Heart left ventricle (tissue), 16 donors: ENCODE results near the gene RESP18. TPM values are rescaled to one million over a fixed set of nuclear protein-coding genes. Genes with fewer than 3 reads are reported as not detected.

Source experiments
- ATAC-seq, 4 donors: fragments of 200-7000 bp; cut with Tn5 transposase; one replicate each; pipeline ENCODE4 v1.9.1; 2020 to 2022; ENCODE audit warnings: moderate library complexity in 4 of 4, mild to moderate bottlenecking in 3 of 4, moderate number of reproducible peaks in 1 of 4
- DNase-seq, 5 donors: peaks; one replicate each; pipeline ENCODE4 v3.0.0-alpha.2; 2020
- H3K27ac ChIP-seq, 12 donors: fragments of 200-600 bp; sonication (generic) in 4 of 12; one replicate each; pipeline versions ENCODE4 v1.5.0 to v1.8.0; 2016 to 2022; ENCODE audit warnings: mild to moderate bottlenecking in 2 of 12
- H3K27me3 ChIP-seq, 9 donors: fragments of 200-600 bp; sonication (generic) in 2 of 9; one replicate each; pipeline versions ENCODE4 v1.5.1 to v1.8.0; 2016 to 2022; ENCODE audit warnings: mild to moderate bottlenecking in 3 of 9
- H3K36me3 ChIP-seq, 9 donors: fragments of 200-600 bp; sonication (generic) in 2 of 9; one replicate each; pipeline versions ENCODE4 v1.5.0 to v1.8.0; 2018 to 2022; ENCODE audit warnings: mild to moderate bottlenecking in 2 of 9
- H3K4me1 ChIP-seq, 12 donors: fragments of 200-600 bp; sonication (generic) in 4 of 12; one replicate each; pipeline versions ENCODE4 v1.5.0 to v1.8.0; 2016 to 2022; ENCODE audit warnings: mild to moderate bottlenecking in 3 of 12
- H3K4me3 ChIP-seq, 12 donors: fragments of 200-600 bp; sonication (generic) in 4 of 12; one replicate each; pipeline versions ENCODE4 v1.5.0 to v1.8.0; 2017 to 2022; ENCODE audit warnings: mild to moderate bottlenecking in 9 of 12, moderate library complexity in 4 of 12
- H3K9me3 ChIP-seq, 12 donors: fragments of 200-600 bp; sonication (generic) in 4 of 12; one replicate each; pipeline versions ENCODE4 v1.5.0 to v1.8.0; 2016 to 2022; ENCODE audit warnings: mild to moderate bottlenecking in 1 of 12
- POLR2A ChIP-seq, 2 donors: fragments of 450-650 bp; IDR thresholded peaks; one replicate each; pipeline ENCODE4 v1.6.1; 2017; ENCODE audit warnings: antibody characterized with exemption in 2 of 2, mild to moderate bottlenecking in 2 of 2, moderate library complexity in 2 of 2
- WGBS, 4 donors: extraction: QIAGEN DNeasy Blood & Tissue Kit in 2 of 4; methylation state at CpG; one replicate each; pipeline versions ENCODE4 v1.1.5 to v1.1.7; 2013 to 2018; 5-methylcytosine and 5-hydroxymethylcytosine counted together
- intact Hi-C, 10 donors: fragments of 100-400 bp; cut with DNase I; formaldehyde crosslinking; loops; one replicate each; pipeline versions ENCODE4 v1.11.1 to v1.14.2; 2022
- polyA plus RNA-seq, 2 donors: library from polyadenylated mRNA; stranded (reverse); fragments of 200-250 nt; gene quantifications; one replicate each; pipeline ENCODE4 v1.2.3, GENCODE V29; 2013
- total RNA-seq, 9 donors: library from RNA; depleted of rRNA in 2 of 9; stranded (reverse); fragments of >200 nt in 2 of 9; fragmentation: NEBNext Ultra II Directional in 3 of 9; extraction: Animal tissue kit (Norgen Biotek cat#: 25700) in 3 of 9; gene quantifications; one replicate each; pipeline versions ENCODE4 v1.1.0 to v1.2.4, GENCODE V29; 2016 to 2023
- TF ChIP-seq, protein P1 (sequence below), 12 donors: fragments of 200-600 bp; sonication (generic) in 4 of 12; IDR thresholded peaks; one replicate each; pipeline versions ENCODE4 v1.5.0 to v1.8.0; 2018 to 2022; ENCODE audit warnings: antibody characterized with exemption in 12 of 12, mild to moderate bottlenecking in 5 of 12
- donor health status: ischemic (EF 13 %, LVEDD 7.1; RV severe dilation, severe dysfunction).
- donor health status: healthy with polysubstance abuse.
- donor health status: DM: no; HTN: yes; CAD: no.
- donor health status: DM: no; HTN: no; CAD: no.
- donor health status: ischemic (EF 25% LVEDD 6.9; RV normal size, moderate dysfunction).
- donor health status: ischemic (EF 25% LVEDD 5.7; RV mildly dilated, moderate dysfunction).
- donor health status: healthy.
- donor health status: DM: yes; HTN: yes; CAD: no.
- donor health status: ischemic (EF 35%, LVEDD 5.7; RV mildly dilated, moderate dysfunction).
- donor health status: nonischemic (EF 11% LVEDD 7.7; RV severe dilation, severe dysfunction).
- donor health status: DM: yes; HTN: yes; CAD: no.
- donor health status: PGD.
- donor health status: ischemic (EF 29% LVEDD 5.4; RV normal size, mild dysfunction).
- donor health status: nonischemic (EF 23%, LVEDD 6.1; RV moderate dilation, normal function).

The RESP18 gene
- total and polyA plus RNA-seq, 11 donors: not detected

DNA sequence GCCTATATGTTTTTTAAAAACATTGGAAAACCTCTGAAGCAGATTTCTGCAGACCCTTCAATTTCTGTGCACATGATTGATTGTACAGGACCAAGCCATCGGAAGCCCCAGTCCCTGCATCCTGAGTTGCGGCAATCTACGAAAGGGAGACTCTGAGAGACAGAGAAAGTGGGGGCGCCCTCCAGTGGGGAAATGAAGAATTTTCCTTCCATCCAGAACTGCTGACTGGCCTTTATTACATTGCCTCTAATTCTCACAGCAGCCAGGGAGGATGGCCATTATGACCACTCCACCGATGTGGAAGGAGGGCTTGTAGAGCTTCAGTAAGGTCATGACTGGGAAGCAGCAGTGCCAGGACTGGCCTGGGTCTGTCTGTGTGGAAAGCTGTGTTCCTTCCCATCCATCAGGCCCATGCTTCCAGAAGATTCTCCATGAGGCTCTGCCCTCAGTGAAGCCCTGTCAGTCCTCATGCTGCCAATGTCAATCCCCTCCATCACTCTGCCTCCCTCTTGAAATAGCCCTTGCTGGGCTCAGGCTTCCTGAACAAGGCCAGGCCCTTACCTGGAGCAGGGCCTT lies 20.0 kb upstream of the RESP18 start:
- peaks cover 0 to 54% (median 20%) of the 10 kb centered on the region in 9 donors for H3K27me3 ChIP-seq
- DNase-seq: peak in 4 of 5 donors; percentile 25 to 45 (median 40)
- TF ChIP-seq, protein P1, sequence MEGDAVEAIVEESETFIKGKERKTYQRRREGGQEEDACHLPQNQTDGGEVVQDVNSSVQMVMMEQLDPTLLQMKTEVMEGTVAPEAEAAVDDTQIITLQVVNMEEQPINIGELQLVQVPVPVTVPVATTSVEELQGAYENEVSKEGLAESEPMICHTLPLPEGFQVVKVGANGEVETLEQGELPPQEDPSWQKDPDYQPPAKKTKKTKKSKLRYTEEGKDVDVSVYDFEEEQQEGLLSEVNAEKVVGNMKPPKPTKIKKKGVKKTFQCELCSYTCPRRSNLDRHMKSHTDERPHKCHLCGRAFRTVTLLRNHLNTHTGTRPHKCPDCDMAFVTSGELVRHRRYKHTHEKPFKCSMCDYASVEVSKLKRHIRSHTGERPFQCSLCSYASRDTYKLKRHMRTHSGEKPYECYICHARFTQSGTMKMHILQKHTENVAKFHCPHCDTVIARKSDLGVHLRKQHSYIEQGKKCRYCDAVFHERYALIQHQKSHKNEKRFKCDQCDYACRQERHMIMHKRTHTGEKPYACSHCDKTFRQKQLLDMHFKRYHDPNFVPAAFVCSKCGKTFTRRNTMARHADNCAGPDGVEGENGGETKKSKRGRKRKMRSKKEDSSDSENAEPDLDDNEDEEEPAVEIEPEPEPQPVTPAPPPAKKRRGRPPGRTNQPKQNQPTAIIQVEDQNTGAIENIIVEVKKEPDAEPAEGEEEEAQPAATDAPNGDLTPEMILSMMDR (IDR thresholded peaks at IDR 0.05): peak; percentile 26 to 69 (median 50)
- TF ChIP-seq POLR2A (IDR thresholded peaks at IDR 0.05): no peak

DNA sequence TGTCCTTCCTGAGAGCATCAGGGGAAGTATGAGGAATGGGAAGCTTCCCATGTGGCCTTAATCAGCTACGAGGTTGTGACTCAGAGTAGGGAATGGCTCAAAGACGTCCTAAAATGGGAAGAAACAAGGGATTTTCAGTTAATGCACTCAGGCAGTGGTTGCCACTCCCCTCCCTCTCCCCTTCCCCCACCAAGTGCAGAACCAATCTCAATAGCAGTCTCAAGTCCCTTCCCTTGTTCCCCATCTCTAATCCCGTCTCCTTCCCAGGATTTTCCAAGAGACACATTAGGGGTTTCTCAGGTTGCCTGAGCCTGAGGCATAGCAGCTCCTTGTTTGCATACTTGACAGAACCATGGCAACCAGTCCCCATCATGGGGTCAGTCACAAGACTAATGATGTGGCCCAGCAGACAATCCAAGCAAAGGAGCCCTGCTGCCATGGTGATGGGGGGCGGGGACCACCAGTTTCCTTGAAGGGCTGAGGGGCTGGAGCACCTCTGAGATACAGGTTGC lies 18.2 kb upstream of the RESP18 start:
- no peak overlapping the region for H3K27ac ChIP-seq
- H3K27me3 ChIP-seq: peaks cover 0 to 38% (median 7%) of the 10 kb centered on the region in 9 donors
- H3K36me3 ChIP-seq: no peaks in the 10 kb centered on the region
- intact Hi-C loops: no loop called here
- DNase-seq (no peak), ATAC-seq (no peak)
- no peaks in the 10 kb centered on the region for H3K9me3 ChIP-seq
- H3K4me3 ChIP-seq: no peak overlapping the region
- no peaks in the 10 kb centered on the region for H3K4me1 ChIP-seq
- TF ChIP-seq, protein P1 (IDR thresholded peaks at IDR 0.05): no peak
- TF ChIP-seq POLR2A (IDR thresholded peaks at IDR 0.05): no peak
- 40 to 53% (median 51%) methylated on average over 4 of the region's 4 CpGs for WGBS, 4 donors

More for the DNA sequence above, 20.0 kb upstream of the RESP18 start:
- no peaks in the 10 kb centered on the region for H3K36me3 ChIP-seq
- 6 to 21% (median 10%) methylated on average over 5 of the region's 5 CpGs for WGBS, 4 donors
- intact Hi-C loops: no loop called here
- peaks cover 0 to 5% (median 0%) of the 10 kb centered on the region in 12 donors for H3K4me1 ChIP-seq
- H3K4me3 ChIP-seq: no peak overlapping the region
- H3K9me3 ChIP-seq: no peaks in the 10 kb centered on the region
- ATAC-seq: peak in 3 of 4 donors; percentile 49 to 61 (median 58)
- no peak overlapping the region for H3K27ac ChIP-seq

DNA sequence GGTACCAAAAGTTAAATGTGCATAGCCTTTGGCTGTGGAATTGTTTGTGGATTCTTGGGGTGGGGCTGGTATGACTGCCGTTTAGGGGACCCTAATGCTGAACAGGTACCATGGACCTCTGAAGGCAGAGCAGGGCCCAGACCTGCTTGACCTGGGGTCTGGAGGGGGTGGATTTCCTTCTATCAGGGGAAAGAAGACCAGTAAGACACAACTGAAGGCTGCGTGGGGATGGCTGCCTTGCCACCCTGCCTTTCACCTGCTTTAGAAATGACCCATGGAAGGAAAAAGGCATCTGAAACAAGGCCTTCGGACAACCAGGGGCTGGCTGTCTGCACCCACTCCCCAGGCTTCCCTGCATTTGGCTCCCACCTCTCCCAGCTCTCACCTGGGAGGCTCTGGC lies 17.7 kb upstream of the RESP18 start:
- intact Hi-C loops: no loop called here
- H3K27ac ChIP-seq: no peak overlapping the region
- H3K9me3 ChIP-seq: no peaks in the 10 kb centered on the region
- peaks cover 0 to 32% (median 7%) of the 10 kb centered on the region in 9 donors for H3K27me3 ChIP-seq
- 63 to 81% (median 72%) methylated on average over 3 of the region's 3 CpGs for WGBS, 4 donors
- no peak overlapping the region for H3K4me3 ChIP-seq
- TF ChIP-seq, protein P1 (IDR thresholded peaks at IDR 0.05): no peak
- TF ChIP-seq POLR2A (IDR thresholded peaks at IDR 0.05): no peak
- no peaks in the 10 kb centered on the region for H3K36me3 ChIP-seq
- ATAC-seq: no peak
- DNase-seq: no peak
- H3K4me1 ChIP-seq: peaks cover 0 to 2% (median 0%) of the 10 kb centered on the region in 12 donors

DNA sequence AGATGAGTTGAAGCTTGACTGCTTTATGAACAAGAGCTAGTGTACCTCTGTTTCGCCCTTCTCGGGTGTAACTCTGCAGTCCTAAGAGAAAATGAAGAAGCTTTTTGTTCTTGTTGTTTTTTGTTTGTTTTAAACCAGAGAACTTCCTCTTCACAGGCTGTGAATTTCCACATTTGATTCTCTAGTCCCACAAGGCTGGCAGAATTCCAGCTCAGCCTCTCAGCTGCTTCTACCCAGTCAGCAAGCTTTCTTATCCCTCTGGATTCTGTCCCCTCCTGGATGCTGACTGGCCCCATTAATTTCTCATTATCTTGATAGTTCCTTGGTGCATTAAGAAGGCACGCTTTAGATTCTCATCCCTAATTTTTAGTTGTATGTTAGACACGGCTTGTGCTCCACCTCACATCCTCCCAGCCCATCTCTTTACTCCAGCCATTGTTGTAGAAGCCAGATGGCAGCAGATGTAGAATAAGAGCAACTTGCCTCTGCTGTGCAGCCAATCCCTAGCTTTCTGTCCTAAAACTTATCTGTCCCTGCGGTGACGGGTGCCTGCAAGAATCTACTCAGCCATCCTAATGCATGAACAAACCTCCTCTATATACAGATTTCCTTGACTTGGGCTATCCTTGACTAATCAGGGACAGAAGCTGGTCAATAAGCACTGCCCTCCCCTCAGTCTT lies 12.3 kb upstream of the RESP18 start:
- WGBS, 4 donors: 34 to 43% (median 39%) methylated on average over 6 of the region's 6 CpGs
- Histone ChIP-seq H3K4me3 (no peak overlapping the region), H3K36me3 (no peaks in the 10 kb centered on the region), H3K9me3 (no peaks in the 10 kb centered on the region), H3K27ac (peak overlapping the region in 1 of 12 donors; percentile 71), H3K4me1 (peaks cover 0 to 18% (median 0%) of the 10 kb centered on the region in 12 donors), H3K27me3 (peaks cover 0 to 29% (median 0%) of the 10 kb centered on the region in 9 donors)
- DNase-seq: peak; percentile 33 to 77 (median 57)
- TF ChIP-seq POLR2A (IDR thresholded peaks at IDR 0.05): no peak
- TF ChIP-seq, protein P1 (IDR thresholded peaks at IDR 0.05): no peak
- peak in 3 of 4 donors; percentile 38 to 61 (median 45) for ATAC-seq
- intact Hi-C loops: no loop called here
